GM12878 (cell line): ENCODE measurements around the gene TCHP. TPM values are rescaled to one million over a fixed set of nuclear protein-coding genes. Genes with fewer than 3 reads are reported as not detected.

Experiments
- ATAC-seq: fragments of 200-7000 bp; cut with Tn5 transposase; 3 replicates; pipeline ENCODE4 v1.9.1; 2020; ENCODE audit warnings: mild to moderate bottlenecking, moderate library complexity
- BruUV-seq: library from RNA; stranded (reverse); fragments of 400-500 nt; replicated peaks from 2 replicates; lab custom pipeline; 2021; lab: Mats Ljungman, UMichigan
- CTCF ChIA-PET: fragments of 300-600 bp; sonication (Branson Sonifier 250); formaldehyde crosslinking; extraction: SDS; loops from one replicate; lab custom pipeline; 2021; ENCODE audit warnings: inconsistent platforms; lab: Yijun Ruan, JAX
- POLR2A ChIA-PET: fragments of 350-600 bp; formaldehyde crosslinking; extraction: SDS; loops from one replicate; lab custom pipeline; 2021; ENCODE audit warnings: inconsistent platforms; lab: Charles Lee
- RAD21 ChIA-PET: fragments of 300-600 bp; sonication (Branson Sonifier 250); formaldehyde crosslinking; loops from one replicate; lab custom pipeline; 2023; ENCODE audit warnings: antibody characterized with exemption; ENCODE audit not compliant: unreplicated experiment; lab: Charles Lee
- SMC1A ChIA-PET: fragments of 300-600 bp; sonication (Branson Sonifier 250); formaldehyde crosslinking; loops from one replicate; lab custom pipeline; 2023; ENCODE audit not compliant: unreplicated experiment, uncharacterized antibody; lab: Charles Lee
- DNase-seq: peaks from one replicate; pipeline ENCODE4 v3.0.0-alpha.2; 2011; ENCODE audit warnings: low read depth, low spot score
- FAIRE-seq: peaks from 3 replicates; lab custom pipeline; 2011; peaks lifted over from hg19 to GRCh38; lab: Jason Lieb, UNC
- H2AFZ ChIP-seq: 2 replicates; pipeline ENCODE4 v1.6.0; 2011; ENCODE audit warnings: low read depth, low read length, control low read depth; ENCODE audit not compliant: control insufficient read depth
- H3K27ac ChIP-seq: 2 replicates; pipeline ENCODE4 v1.5.1; 2011; ENCODE audit warnings: control low read depth; ENCODE audit not compliant: control insufficient read depth, insufficient read depth
- H3K27me3 ChIP-seq, 2 experiments: replicated peaks in 1 of 2; 2 replicates each; pipeline versions ENCODE4 v1.6.0 to v1.6.1; 2011; ENCODE audit warnings: low read length in 1 of 2; ENCODE audit not compliant: control insufficient read depth in 2 of 2, insufficient read depth in 2 of 2
- H3K36me3 ChIP-seq, 2 experiments: 2 replicates each; pipeline ENCODE4 v1.5.1; 2011; ENCODE audit warnings: low read length in 1 of 2; ENCODE audit not compliant: control insufficient read depth in 2 of 2, insufficient read depth in 2 of 2
- H3K4me1 ChIP-seq: 2 replicates; pipeline ENCODE4 v1.6.1; 2011; ENCODE audit warnings: mild to moderate bottlenecking, low read length, moderate library complexity, mixed read lengths; ENCODE audit not compliant: control insufficient read depth, insufficient read depth
- H3K4me2 ChIP-seq: 2 replicates; pipeline ENCODE4 v1.6.0; 2011; ENCODE audit warnings: control low read depth; ENCODE audit not compliant: control insufficient read depth, insufficient read depth
- H3K4me3 ChIP-seq: fragments of 200-600 bp; sonication (generic); 2 replicates; pipeline ENCODE4 v1.5.1; 2016
- H3K79me2 ChIP-seq: 2 replicates; pipeline ENCODE4 v1.6.0; 2011; ENCODE audit warnings: low read length; ENCODE audit not compliant: control insufficient read depth, insufficient read depth
- H3K9ac ChIP-seq: 2 replicates; pipeline ENCODE4 v1.8.0; 2011; ENCODE audit warnings: low read length, control low read depth, mixed read lengths; ENCODE audit not compliant: control insufficient read depth, insufficient read depth
- H3K9me3 ChIP-seq: replicated peaks from 3 replicates; pipeline ENCODE4 v1.5.1; 2011; ENCODE audit warnings: mild to moderate bottlenecking, low read length; ENCODE audit not compliant: control insufficient read depth, insufficient read depth
- H4K20me1 ChIP-seq: 2 replicates; pipeline ENCODE4 v1.6.0; 2011; ENCODE audit not compliant: control insufficient read depth, insufficient read depth
- RAD21 ChIP-seq: IDR thresholded peaks from 2 replicates; pipeline ENCODE4 v1.6.1; 2011; ENCODE audit warnings: mild to moderate bottlenecking, low read depth, low read length, moderate library complexity; ENCODE audit not compliant: insufficient read depth
- SIX5 ChIP-seq: IDR thresholded peaks from 2 replicates; pipeline ENCODE4 v1.6.1; 2011; ENCODE audit warnings: mild to moderate bottlenecking, low read depth, low read length, moderate library complexity; ENCODE audit not compliant: severe bottlenecking
- SMC3 ChIP-seq: IDR thresholded peaks from 2 replicates; pipeline ENCODE4 v1.6.1; 2011; ENCODE audit warnings: low read length, improper control_type of control experiment, borderline replicate concordance
- WGBS: methylation state at CpG from one replicate; pipeline ENCODE4 v1.1.6; 2016; ENCODE audit warnings: low lambda C conversion rate; ENCODE audit not compliant: insufficient replicate concordance, insufficient coverage; ENCODE audit errors: missing lambda C conversion rate; 5-methylcytosine and 5-hydroxymethylcytosine counted together
- in situ Hi-C: fragments of 300-500 bp; cut with MboI; formaldehyde crosslinking; loops from 9 replicates; pipeline ENCODE4 v1.14.3; 2018; ENCODE audit warnings: mixed read lengths
- intact Hi-C: fragments of 100-400 bp; cut with micrococcal nuclease; formaldehyde crosslinking; loops from one replicate; pipeline ENCODE4 v1.14.2; 2022; ENCODE audit not compliant: unreplicated experiment
- polyA plus RNA-seq, 11 experiments: library from polyadenylated mRNA; depleted of rRNA in 4 of 11; unstranded in 6 of 11; stranded (reverse) in 5 of 11; fragments of >200 nt; fragmentation: Nextera tagmentation in 4 of 11; fragmentation: Illumina TruSeq in 1 of 11; extraction: Ambion mirVana in 4 of 11; extraction: Trizol in 1 of 11; gene quantifications; 1 replicate in 1 of 11; 2 replicates in 10 of 11; pipeline versions ENCODE4 v1.2.1 to v1.2.3, GENCODE V29; 2011 to 2016; ENCODE audit warnings: inconsistent platforms in 2 of 11, missing spikeins in 2 of 11, low read depth in 1 of 11
- total RNA-seq, 4 experiments: library from RNA; depleted of rRNA in 3 of 4; stranded (reverse); fragments of >200 nt in 3 of 4; fragmentation: Illumina TruSeq in 1 of 4; extraction: Trizol in 1 of 4; gene quantifications; 2 replicates each; pipeline versions ENCODE4 v1.2.1 to v1.2.3, GENCODE V29; 2013 to 2021
- TF ChIP-seq, protein P1 (sequence below): fragments of 150-350 bp; IDR thresholded peaks from 2 replicates; pipeline ENCODE4 v1.6.1; 2016; ENCODE audit warnings: low read depth, low read length
- TF ChIP-seq, protein P2 (sequence below), 3 experiments: IDR thresholded peaks in 2 of 3; conservative IDR thresholded peaks in 1 of 3; 2 replicates each; pipeline ENCODE4 v1.5.1; 2011; ENCODE audit warnings: low read depth in 3 of 3, low read length in 3 of 3, mild to moderate bottlenecking in 3 of 3, control low read depth in 2 of 3, moderate library complexity in 2 of 3, inconsistent platforms in 1 of 3, mixed read lengths in 1 of 3; ENCODE audit not compliant: control insufficient read depth in 2 of 3, insufficient read depth in 1 of 3; ENCODE audit errors: extremely low read depth in 1 of 3

The TCHP gene
- total and polyA plus RNA-seq, 10 of the 15 experiments (the other 5 are each of a cell fraction or from before 2014, with no cell fraction given): 4.8 to 18.6 (median 15.0) TPM

DNA sequence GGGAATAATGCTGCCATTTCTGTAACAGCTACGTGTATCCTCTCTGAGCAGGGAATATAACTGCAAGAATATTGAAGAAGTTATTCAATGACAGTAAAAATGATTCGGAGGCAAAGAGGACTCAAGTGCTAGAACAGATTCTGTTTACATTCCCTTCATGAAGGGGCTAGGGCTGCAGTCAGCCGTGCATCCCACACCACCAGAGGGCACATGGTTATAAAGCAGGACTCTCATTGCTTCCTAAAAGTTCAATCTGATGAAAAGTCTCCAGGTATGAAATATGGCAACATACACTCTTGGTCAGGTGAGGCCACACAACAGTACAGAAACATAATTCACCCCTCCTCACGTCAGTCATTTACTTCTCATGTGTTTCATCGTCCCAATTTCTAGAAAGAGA, 34.0 kb downstream of the TCHP start:
- peak; percentile 60 for TF ChIP-seq SMC3
- peak; percentile 31 for TF ChIP-seq RAD21
- TF ChIP-seq, protein P1, sequence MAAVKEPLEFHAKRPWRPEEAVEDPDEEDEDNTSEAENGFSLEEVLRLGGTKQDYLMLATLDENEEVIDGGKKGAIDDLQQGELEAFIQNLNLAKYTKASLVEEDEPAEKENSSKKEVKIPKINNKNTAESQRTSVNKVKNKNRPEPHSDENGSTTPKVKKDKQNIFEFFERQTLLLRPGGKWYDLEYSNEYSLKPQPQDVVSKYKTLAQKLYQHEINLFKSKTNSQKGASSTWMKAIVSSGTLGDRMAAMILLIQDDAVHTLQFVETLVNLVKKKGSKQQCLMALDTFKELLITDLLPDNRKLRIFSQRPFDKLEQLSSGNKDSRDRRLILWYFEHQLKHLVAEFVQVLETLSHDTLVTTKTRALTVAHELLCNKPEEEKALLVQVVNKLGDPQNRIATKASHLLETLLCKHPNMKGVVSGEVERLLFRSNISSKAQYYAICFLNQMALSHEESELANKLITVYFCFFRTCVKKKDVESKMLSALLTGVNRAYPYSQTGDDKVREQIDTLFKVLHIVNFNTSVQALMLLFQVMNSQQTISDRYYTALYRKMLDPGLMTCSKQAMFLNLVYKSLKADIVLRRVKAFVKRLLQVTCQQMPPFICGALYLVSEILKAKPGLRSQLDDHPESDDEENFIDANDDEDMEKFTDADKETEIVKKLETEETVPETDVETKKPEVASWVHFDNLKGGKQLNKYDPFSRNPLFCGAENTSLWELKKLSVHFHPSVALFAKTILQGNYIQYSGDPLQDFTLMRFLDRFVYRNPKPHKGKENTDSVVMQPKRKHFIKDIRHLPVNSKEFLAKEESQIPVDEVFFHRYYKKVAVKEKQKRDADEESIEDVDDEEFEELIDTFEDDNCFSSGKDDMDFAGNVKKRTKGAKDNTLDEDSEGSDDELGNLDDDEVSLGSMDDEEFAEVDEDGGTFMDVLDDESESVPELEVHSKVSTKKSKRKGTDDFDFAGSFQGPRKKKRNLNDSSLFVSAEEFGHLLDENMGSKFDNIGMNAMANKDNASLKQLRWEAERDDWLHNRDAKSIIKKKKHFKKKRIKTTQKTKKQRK: no peak
- TF ChIP-seq, protein P2, sequence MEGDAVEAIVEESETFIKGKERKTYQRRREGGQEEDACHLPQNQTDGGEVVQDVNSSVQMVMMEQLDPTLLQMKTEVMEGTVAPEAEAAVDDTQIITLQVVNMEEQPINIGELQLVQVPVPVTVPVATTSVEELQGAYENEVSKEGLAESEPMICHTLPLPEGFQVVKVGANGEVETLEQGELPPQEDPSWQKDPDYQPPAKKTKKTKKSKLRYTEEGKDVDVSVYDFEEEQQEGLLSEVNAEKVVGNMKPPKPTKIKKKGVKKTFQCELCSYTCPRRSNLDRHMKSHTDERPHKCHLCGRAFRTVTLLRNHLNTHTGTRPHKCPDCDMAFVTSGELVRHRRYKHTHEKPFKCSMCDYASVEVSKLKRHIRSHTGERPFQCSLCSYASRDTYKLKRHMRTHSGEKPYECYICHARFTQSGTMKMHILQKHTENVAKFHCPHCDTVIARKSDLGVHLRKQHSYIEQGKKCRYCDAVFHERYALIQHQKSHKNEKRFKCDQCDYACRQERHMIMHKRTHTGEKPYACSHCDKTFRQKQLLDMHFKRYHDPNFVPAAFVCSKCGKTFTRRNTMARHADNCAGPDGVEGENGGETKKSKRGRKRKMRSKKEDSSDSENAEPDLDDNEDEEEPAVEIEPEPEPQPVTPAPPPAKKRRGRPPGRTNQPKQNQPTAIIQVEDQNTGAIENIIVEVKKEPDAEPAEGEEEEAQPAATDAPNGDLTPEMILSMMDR (IDR thresholded peaks at IDR 0.05 in 2 of 3, conservative IDR thresholded peaks at IDR 0.05 in 1 of 3; ENCODE audit: control insufficient read depth in 2 of 3, extremely low read depth in 1 of 3, insufficient read depth in 1 of 3, low read depth in 3 of 3, low read length in 3 of 3): peak; percentile 22 to 45 (median 41); a peak in 3 of 6 replicates
- TF ChIP-seq SIX5: no peak
- no peak for ATAC-seq
- no peaks in the 10 kb centered on the region for H3K4me1 ChIP-seq
- CTCF ChIA-PET: interaction anchor here (0.7 to 1.0 kb wide), 3 partner anchors 8 to 100 kb away, joined by 3 read pairs; no protein-coding TSS in a partner anchor
- no peak overlapping the region for H3K27ac ChIP-seq
- no peaks in the 10 kb centered on the region for H3K27me3 ChIP-seq
- no peak overlapping the region for H3K4me2 ChIP-seq
- intact Hi-C loops: no loop called here
- no peaks in the 10 kb centered on the region for H4K20me1 ChIP-seq
- in situ Hi-C loops: no loop called here
- no peak overlapping the region for H2AFZ ChIP-seq
- no peak for DNase-seq
- SMC1A ChIA-PET: interaction anchor here (1.0 kb wide), 1 partner anchor 54 kb away, joined by 3 read pairs; no protein-coding TSS in a partner anchor
- H3K9ac ChIP-seq: no peak overlapping the region
- H3K4me3 ChIP-seq: no peak overlapping the region
- H3K79me2 ChIP-seq: no peaks in the 10 kb centered on the region
- no peak for FAIRE-seq
- BruUV-seq: no TSS peak
- peaks cover 10 to 31% of the 10 kb centered on the region in 2 experiments for H3K36me3 ChIP-seq
- 88% methylated on average over 5 of the region's 5 CpGs for WGBS
- no peaks in the 10 kb centered on the region for H3K9me3 ChIP-seq
- POLR2A ChIA-PET: no interaction called here
- RAD21 ChIA-PET: no interaction called here
